AG04450 (cell line): ENCODE measurements around the gene RHO. TPM values are rescaled to one million over a fixed set of nuclear protein-coding genes. Genes with fewer than 3 reads are reported as not detected.

ENCODE experiments used
- CTCF ChIA-PET: fragments of 300-600, 350-600 bp; formaldehyde crosslinking; extraction: SDS; loops from one replicate; lab custom pipeline; 2022; ENCODE audit warnings: antibody characterized with exemption, inconsistent platforms; lab: Charles Lee
- POLR2A ChIA-PET: fragments of 350-600 bp; formaldehyde crosslinking; extraction: SDS; loops from one replicate; lab custom pipeline; 2021; ENCODE audit warnings: antibody characterized with exemption, inconsistent platforms; lab: Yijun Ruan, JAX
- DNase-seq: peaks from one replicate; pipeline ENCODE4 v3.0.0-alpha.2; 2011; ENCODE audit warnings: low read depth, low spot score
- H3K27ac ChIP-seq: one replicate; pipeline ENCODE4 v1.5.1; 2012; ENCODE audit warnings: low read depth, low read length, control low read depth
- H3K27me3 ChIP-seq: one replicate; pipeline ENCODE4 v1.6.0; 2012; ENCODE audit warnings: low read length; ENCODE audit not compliant: control insufficient read depth, insufficient read depth
- H3K4me3 ChIP-seq: 2 replicates; pipeline ENCODE4 v1.5.1; 2011; ENCODE audit warnings: mild to moderate bottlenecking, low read depth, low read length, control low read depth
- H3K9me3 ChIP-seq: 2 replicates; pipeline ENCODE4 v1.5.1; 2012; ENCODE audit warnings: low read length; ENCODE audit not compliant: control insufficient read depth, insufficient read depth
- CTCF ChIP-seq: IDR thresholded peaks from 2 replicates; pipeline ENCODE4 v1.5.1; 2011; ENCODE audit warnings: low read depth, low read length, control low read depth, inconsistent platforms
- polyA plus RNA-seq: library from polyadenylated mRNA; depleted of rRNA; stranded (reverse); fragments of >200 nt; gene quantifications from 2 replicates; pipeline ENCODE4 v1.2.3, GENCODE V29; 2011; rRNA removed

RHO gene
- polyA plus RNA-seq, 1 experiment, result not detected

- DNase-seq, result no peak
- CTCF ChIA-PET, result no interaction called here
- TF ChIP-seq CTCF, result no peak
- no peaks in the 10 kb centered on the region for H3K27me3 ChIP-seq
- H3K4me3 ChIP-seq, result no peak overlapping the region
- H3K27ac ChIP-seq, result no peak overlapping the region
- no peaks in the 10 kb centered on the region for H3K9me3 ChIP-seq
- POLR2A ChIA-PET, result no interaction called here
Measured at GRCh38 chr3:129583289-129583688, 54.9 kb downstream of the RHO start.

- no peak for DNase-seq
- H3K27ac ChIP-seq, result no peak overlapping the region
- CTCF ChIA-PET, result no interaction called here
- H3K4me3 ChIP-seq, result no peak overlapping the region
- no peaks in the 10 kb centered on the region; the same call in 1 of the 2 replicates for H3K9me3 ChIP-seq
- TF ChIP-seq CTCF, result no peak
- H3K27me3 ChIP-seq, result no peaks in the 10 kb centered on the region
- POLR2A ChIA-PET, result no interaction called here
Measured at GRCh38 chr3:129584631-129585030, 56.2 kb downstream of the RHO start.

Other genes starting within 250 kb of the RHO start
- 19.9 and 22.6 TPM in 2 replicates for gene HMCES, start 249.8 kb upstream of the RHO start, polyA plus RNA-seq
- gene EFCAB12, start 100.0 kb upstream of the RHO start, polyA plus RNA-seq, result 0.07 and 0.19 TPM in 2 replicates
- gene MBD4, start 88.7 kb upstream of the RHO start, polyA plus RNA-seq, result 26.2 and 35.6 TPM in 2 replicates
- gene IFT122, start 88.4 kb upstream of the RHO start, polyA plus RNA-seq, result 14.0 and 14.3 TPM in 2 replicates
- gene H1-8, start 14.5 kb downstream of the RHO start, polyA plus RNA-seq, result not detected in 2 replicates
- gene PLXND1, start 78.0 kb downstream of the RHO start, polyA plus RNA-seq, result 37.1 and 47.7 TPM in 2 replicates